ENCODE data around the gene TPRG1L.
"Not testable (repeated sequence)": the region's sequence is repeated elsewhere in the genome, so short reads cannot be mapped to it uniquely, and the experiment has no call there.

Gene TPRG1L

GRCh38 chr1:3624200-3625136, at the start of gene TPRG1L:
Gene TPRG1L, plus strand, starts transcription at chr1:3625015. Its CDS starts 58 bp downstream, at chr1:3625073.
- peak; percentile 95 to 97 (median 96) for DNase-seq (ENCODE audit: low read depth in 3 of 3)

DNA sequence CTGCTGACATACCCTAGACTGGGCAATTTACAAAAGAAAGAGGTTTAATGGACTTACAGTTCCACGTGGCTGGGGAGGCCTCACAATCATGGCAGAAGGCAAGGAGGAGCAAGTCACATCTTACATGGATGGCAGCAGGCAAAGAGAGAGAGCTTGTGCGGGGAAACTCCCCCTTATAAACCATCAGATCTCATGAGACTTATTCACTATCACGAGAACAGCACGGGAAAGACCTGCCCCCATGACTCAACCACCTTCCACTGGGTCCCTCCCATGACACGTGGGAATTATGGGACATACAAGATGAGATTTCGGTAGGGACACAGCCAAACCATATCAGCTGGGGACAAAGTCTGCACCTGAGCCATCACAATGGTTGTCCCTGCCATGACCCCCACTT, 49.3 kb upstream of the TPRG1L start:
- DNase-seq (ENCODE audit: low read depth in 3 of 3) = not testable (repeated sequence)

DNA sequence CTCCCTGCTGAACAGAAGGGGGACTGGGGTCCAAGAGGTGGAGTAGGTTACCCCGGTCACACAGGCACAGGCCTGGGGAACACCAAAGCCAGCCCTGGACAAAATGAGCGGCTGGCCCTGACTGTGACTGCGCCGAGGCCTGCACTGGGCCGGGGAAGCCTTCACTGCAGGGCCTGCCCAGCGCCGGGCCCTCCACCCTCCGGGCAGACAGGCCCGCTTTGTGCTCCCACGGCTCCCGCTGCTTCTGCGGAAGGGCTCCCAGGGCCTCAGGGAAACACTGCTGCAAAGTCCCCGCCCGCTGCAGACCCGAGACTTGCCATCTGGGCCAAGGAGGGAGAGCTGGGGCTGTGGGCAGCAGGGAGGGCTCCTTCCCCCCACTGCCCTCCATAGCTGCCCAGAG, 48.8 kb upstream of the TPRG1L start:
- DNase-seq (ENCODE audit: low read depth in 3 of 3) = no peak

- DNase-seq (ENCODE audit: low read depth in 3 of 3) = no peak
Observed at GRCh38 chr1:3577300-3577699, 47.5 kb upstream of the TPRG1L start.

GRCh38 chr1:3577711-3578432, 46.9 kb upstream of the TPRG1L start:
- no peak for DNase-seq (ENCODE audit: low read depth in 3 of 3)

DNA sequence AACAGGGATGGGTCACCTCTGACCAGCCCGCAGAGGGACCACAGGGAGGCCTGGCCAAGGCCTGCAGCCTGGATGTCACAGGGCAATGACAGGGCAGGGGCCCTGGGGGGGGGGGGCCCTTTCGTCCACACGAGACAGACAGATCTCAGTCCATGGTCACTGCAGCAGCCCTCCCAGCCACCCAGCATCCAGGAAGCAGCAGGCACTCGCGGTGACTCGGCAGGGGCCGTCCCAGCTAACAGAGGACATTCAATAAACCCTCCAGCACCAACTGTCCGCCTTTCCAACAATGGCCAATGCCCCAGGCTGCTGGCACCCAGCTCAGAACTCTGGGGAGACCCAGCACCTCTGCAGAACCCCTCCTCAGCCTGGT, 46.4 kb upstream of the TPRG1L start:
- no peak for DNase-seq (ENCODE audit: low read depth in 3 of 3)

- DNase-seq (ENCODE audit: low read depth in 3 of 3) = no peak
Observed at GRCh38 chr1:3578906-3579305, 45.9 kb upstream of the TPRG1L start.

GRCh38 chr1:3579626-3580025, 45.2 kb upstream of the TPRG1L start:
- DNase-seq (ENCODE audit: low read depth in 3 of 3) = no peak

GRCh38 chr1:3580231-3580630, 44.6 kb upstream of the TPRG1L start:
- no peak for DNase-seq (ENCODE audit: low read depth in 3 of 3)

DNA sequence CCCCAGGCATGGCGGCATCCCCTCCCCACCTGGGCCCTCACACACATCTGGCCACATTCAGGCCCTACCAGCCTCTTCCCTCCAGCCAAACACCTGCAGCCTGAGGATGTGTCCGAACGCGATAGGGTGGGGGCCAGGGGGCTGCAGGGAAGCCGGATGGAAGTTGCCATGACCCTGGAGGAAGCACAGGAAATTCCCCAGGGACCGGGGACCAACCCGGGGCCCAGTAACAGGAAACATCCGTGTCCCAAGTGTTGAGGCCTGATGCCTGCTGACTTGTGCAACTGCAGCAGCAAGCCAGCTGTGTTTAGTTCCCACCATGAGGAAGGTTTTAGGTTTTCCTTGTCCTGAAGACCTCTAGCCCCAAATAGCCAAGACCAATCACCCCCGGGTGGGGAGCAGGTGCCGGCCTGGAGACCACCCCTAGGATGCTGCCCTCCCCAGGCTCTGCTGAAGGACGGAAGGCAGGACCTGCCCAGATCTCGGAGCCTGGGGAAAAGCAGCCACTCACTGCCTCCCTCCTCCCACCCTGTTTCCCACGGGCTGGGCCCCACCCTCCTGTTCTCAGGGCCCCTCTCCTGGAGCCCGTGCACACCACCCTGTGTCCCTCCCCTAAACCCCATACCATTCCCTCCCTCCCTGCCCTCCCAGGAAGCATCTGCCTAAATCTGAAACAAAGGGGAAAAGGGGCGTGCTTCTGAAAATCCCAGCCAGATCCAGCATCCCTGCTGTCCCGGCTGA, 43.3 kb upstream of the TPRG1L start:
- no peak for DNase-seq (ENCODE audit: low read depth in 3 of 3)

GRCh38 chr1:3583751-3584150, 41.1 kb upstream of the TPRG1L start:
- not testable (repeated sequence) for DNase-seq (ENCODE audit: low read depth in 3 of 3)

DNA sequence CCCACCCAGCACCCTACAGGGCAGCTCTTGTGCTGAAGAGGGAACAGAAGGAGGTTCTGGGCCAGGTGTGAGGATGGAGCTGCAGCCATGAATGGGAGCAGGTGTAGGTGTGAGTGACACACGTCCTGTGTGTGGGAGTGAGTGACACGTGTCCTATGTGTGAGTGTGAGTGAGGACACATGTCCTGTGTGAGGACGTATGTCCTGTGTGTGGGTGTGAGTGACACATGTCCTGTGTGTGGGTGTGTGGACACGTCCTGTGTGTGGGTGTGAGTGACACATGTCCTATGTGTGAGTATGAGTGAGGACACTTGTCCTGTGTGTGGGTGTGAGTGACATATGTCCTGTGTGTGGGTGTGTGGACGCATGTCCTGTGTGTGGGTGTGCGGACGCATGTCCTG, 39.9 kb upstream of the TPRG1L start:
- peak in 2 of 3 experiments; percentile 17 to 26 for DNase-seq (ENCODE audit: low read depth in 3 of 3)

DNA sequence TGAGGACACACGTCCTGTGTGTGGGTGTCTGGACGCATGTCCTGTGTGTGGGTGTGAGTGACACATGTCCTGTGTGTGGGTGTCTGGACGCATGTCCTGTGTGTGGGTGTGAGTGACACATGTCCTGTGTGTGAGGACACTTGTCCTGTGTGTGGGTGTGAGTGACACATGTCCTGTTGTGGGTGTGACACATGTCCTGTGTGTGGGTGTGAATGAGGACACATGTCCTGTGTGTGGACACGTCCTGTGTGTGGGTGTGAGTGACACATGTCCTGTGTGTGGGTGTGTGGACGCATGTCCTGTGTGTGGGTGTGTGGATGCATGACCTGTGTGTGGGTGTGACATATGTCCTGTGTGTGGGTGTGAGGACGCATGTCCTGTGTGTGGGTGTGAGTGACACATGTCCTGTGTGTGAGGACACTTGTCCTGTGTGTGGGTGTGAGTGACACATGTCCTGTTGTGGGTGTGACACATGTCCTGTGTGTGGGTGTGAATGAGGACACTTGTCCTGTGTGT, 39.4 kb upstream of the TPRG1L start:
- not testable (repeated sequence) for DNase-seq (ENCODE audit: low read depth in 3 of 3)

DNA sequence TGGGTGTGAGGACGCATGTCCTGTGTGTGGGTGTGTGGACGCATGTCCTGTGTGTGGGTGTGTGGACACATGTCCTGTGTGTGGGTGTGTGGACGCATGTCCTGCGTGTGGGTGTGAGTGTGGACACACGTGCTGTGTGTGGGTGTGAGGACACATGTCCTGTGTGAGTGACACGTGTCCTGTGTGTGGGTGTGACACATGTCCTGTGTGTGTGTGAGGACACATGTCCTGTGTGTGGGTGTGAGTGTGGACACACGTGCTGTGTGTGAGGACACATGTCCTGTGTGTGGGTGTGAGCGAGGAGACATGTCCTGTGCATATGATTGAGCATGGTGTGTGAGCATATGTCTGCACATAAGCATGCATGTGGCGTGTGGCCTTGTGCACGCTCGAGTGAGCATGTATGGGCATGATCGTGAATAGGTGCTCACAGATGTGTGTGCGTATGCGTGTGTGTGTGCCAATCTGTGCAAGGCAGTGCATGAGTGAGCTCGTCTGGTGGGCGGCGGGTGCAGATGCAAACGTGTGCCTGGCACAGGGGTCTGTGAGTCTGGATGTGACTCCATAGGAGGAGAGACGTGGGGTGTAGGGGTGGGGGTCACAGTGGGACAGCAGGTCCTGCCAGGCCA, 38.8 kb upstream of the TPRG1L start:
- DNase-seq (ENCODE audit: low read depth in 3 of 3) = no peak

DNA sequence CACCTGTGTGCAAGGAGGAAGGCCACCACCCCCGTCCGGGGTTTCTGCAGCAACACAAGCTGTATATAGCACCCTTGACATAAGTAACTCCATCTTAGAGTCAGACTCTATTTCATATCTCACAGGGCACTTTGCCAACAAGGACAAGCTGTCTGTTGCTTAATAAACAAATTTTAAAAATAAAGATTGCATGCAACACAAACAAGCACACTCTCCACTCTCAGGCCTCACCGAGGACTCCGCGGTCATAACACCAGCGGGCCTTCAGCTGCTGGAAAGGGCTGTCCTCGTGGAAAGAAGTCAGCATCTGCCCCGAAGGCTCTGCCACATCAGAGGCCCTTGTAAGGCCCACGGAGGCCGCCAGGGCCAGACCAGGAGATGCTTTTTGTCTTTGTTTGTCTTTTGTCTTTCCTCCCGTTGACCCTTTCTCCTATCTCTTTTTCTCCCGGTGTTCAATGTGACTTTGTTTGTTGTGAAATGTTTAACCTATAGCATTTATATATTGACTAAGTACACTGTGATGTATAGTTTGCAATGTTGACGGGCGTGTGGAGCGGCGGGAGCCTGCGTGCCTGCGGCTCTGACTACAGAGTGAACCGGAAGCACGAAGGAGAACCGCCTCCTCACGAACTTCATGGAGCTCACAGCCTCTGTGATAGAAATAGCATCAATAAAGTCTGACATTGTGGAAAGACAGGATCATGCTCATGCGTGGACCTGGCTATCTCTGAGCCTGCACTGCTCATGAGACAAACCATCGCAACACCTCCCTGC, 37.6 kb upstream of the TPRG1L start:
- DNase-seq (ENCODE audit: low read depth in 3 of 3) = no peak

DNA sequence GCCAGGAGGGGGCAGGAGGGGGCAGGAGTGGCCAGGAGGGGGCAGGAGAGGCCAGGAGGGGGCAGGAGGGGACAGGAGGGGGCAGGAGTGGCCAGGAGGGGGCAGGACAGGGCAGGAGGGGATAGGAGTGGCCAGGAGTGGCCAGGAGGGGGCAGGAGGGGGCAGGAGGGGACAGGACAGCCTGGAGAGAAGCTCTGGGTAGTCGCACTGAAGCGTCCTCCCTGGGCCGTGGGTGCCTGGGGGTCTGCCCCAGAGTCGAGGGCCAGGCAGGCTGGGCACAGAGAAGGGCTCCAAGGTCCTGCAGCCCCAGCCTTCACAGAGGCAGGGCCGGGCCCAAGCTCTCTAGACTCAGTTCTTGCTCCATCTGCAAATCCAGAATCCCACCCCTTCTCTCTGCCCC, 36.4 kb upstream of the TPRG1L start:
- DNase-seq (ENCODE audit: low read depth in 3 of 3) = no peak

GRCh38 chr1:3590139-3590763, 34.6 kb upstream of the TPRG1L start:
- DNase-seq (ENCODE audit: low read depth in 3 of 3) = no peak

- DNase-seq (ENCODE audit: low read depth in 3 of 3) = no peak
Observed at GRCh38 chr1:3590951-3591865, 33.6 kb upstream of the TPRG1L start.

DNA sequence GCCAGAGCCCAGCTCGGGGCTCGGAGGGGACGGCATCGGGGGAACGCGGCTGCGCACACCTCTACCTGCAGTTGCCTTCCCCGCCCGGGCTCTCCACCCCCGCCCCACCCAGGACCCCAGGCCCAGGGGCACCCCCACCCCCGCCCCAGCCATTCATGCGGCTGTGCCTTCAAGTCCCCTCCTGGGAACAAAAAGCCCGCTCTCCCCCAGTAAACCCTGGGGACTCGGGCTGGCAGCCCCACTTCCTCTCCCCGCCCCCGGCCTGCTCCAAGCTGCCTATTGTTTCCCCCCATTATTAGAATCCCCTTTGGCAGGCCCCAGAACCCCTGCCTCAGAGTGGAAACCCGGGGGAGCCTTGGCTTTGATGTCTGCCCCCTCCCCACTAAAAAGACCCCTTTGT, 31.5 kb upstream of the TPRG1L start:
- no peak for DNase-seq (ENCODE audit: low read depth in 3 of 3)

Data from stimulated activated CD4-positive, alpha-beta T cell treated with anti-CD3 and anti-CD28 coated beads, TNF-alpha, amount 100 ng/mL, for 4 hours (primary cell).